Kidney epithelial cell (primary cell): ENCODE data around the gene FBXO38. TPM values are rescaled to one million over a fixed set of nuclear protein-coding genes. Genes with fewer than 3 reads are reported as not detected.
"Not testable (repeated sequence)": the region's sequence is repeated elsewhere in the genome, so short reads cannot be mapped to it uniquely, and the experiment has no call there.

ENCODE experiments used
- DNase-seq: peaks from one replicate; pipeline ENCODE4 v3.0.0-alpha.2; 2010; ENCODE audit warnings: low read depth
- H3K27me3 ChIP-seq: 2 replicates; pipeline ENCODE4 v1.6.0; 2011; ENCODE audit warnings: low read length; ENCODE audit not compliant: control insufficient read depth, insufficient read depth
- H3K36me3 ChIP-seq: 2 replicates; pipeline ENCODE4 v1.5.1; 2011; ENCODE audit warnings: low read length; ENCODE audit not compliant: control insufficient read depth, insufficient read depth
- H3K4me3 ChIP-seq: 2 replicates; pipeline ENCODE4 v1.5.1; 2011; ENCODE audit warnings: low read depth, mild to moderate bottlenecking, control low read depth, low read length
- CTCF ChIP-seq: IDR thresholded peaks from 2 replicates; pipeline ENCODE4 v1.5.1; 2011; ENCODE audit warnings: mild to moderate bottlenecking, moderate library complexity, low read length, control low read depth, inconsistent platforms; ENCODE audit not compliant: insufficient read depth, poor library complexity, severe bottlenecking
- total RNA-seq: library from RNA; depleted of rRNA; stranded (reverse); fragments of >200 nt; gene quantifications from 2 replicates; pipeline ENCODE4 v1.2.3, GENCODE V29; 2015

FBXO38 gene
- total RNA-seq, 1 donor from 2014 or later = 33.1 TPM

GRCh38 chr5:148459669-148460068 is 75.9 kb downstream of the FBXO38 start:
- TF ChIP-seq CTCF = no peak
- H3K4me3 ChIP-seq = no peak overlapping the region
- H3K27me3 ChIP-seq = no peaks in the 10 kb centered on the region
- H3K36me3 ChIP-seq = no peaks in the 10 kb centered on the region
- no peak for DNase-seq

GRCh38 chr5:148465381-148466235 is 81.8 kb downstream of the FBXO38 start:
- no peaks in the 10 kb centered on the region for H3K36me3 ChIP-seq
- H3K27me3 ChIP-seq = no peaks in the 10 kb centered on the region
- H3K4me3 ChIP-seq = no peak overlapping the region
- no peak for DNase-seq
- no peak for TF ChIP-seq CTCF

- no peak for DNase-seq
- Histone ChIP-seq H3K4me3 (no peak overlapping the region), H3K27me3 (no peaks in the 10 kb centered on the region), H3K36me3 (no peaks in the 10 kb centered on the region)
- TF ChIP-seq CTCF = no peak
Measured at GRCh38 chr5:148466236-148466580, 82.5 kb downstream of the FBXO38 start.

GRCh38 chr5:148467958-148468357 is 84.2 kb downstream of the FBXO38 start:
- no peak for DNase-seq
- Histone ChIP-seq H3K27me3 (no peaks in the 10 kb centered on the region), H3K36me3 (no peaks in the 10 kb centered on the region), H3K4me3 (no peak overlapping the region)
- no peak for TF ChIP-seq CTCF

- not testable (repeated sequence) for DNase-seq, H3K4me3 ChIP-seq, H3K27me3 ChIP-seq, H3K36me3 ChIP-seq
Measured at GRCh38 chr5:148468746-148469145, 85.0 kb downstream of the FBXO38 start.

- Histone ChIP-seq H3K36me3 (no peaks in the 10 kb centered on the region), H3K27me3 (no peaks in the 10 kb centered on the region), H3K4me3 (no peak overlapping the region)
- DNase-seq = no peak
- no peak for TF ChIP-seq CTCF
Measured at GRCh38 chr5:148469501-148469935, 85.8 kb downstream of the FBXO38 start.
